HG03025 (cell line): ENCODE data around the gene SYT7.
"Not testable (repeated sequence)": the region's sequence is repeated elsewhere in the genome, so short reads cannot be mapped to it uniquely, and the experiment has no call there.

Experiments
- ATAC-seq: cut with Tn5 transposase; IDR thresholded peaks from one replicate; pipeline ENCODE4 v1.9.1; 2021; ENCODE audit warnings: mild to moderate bottlenecking, moderate library complexity; ENCODE audit not compliant: unreplicated experiment, low FRiP score

Gene SYT7, protein sequence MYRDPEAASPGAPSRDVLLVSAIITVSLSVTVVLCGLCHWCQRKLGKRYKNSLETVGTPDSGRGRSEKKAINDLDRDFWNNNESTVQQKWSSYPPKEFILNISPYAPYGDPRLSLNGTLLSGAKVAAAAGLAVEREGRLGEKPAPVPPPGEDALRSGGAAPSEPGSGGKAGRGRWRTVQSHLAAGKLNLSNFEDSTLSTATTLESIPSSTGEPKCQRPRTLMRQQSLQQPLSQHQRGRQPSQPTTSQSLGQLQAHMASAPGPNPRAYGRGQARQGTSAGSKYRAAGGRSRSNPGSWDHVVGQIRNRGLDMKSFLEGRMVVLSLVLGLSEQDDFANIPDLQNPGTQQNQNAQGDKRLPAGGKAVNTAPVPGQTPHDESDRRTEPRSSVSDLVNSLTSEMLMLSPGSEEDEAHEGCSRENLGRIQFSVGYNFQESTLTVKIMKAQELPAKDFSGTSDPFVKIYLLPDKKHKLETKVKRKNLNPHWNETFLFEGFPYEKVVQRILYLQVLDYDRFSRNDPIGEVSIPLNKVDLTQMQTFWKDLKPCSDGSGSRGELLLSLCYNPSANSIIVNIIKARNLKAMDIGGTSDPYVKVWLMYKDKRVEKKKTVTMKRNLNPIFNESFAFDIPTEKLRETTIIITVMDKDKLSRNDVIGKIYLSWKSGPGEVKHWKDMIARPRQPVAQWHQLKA

GRCh38 chr11:61581030-61581928 is at the start of gene SYT7:
Gene SYT7 (minus strand): TSS chr11:61581076. CDS start chr11:61580820, 256 bp downstream.
- peak; percentile 61 for ATAC-seq

DNA sequence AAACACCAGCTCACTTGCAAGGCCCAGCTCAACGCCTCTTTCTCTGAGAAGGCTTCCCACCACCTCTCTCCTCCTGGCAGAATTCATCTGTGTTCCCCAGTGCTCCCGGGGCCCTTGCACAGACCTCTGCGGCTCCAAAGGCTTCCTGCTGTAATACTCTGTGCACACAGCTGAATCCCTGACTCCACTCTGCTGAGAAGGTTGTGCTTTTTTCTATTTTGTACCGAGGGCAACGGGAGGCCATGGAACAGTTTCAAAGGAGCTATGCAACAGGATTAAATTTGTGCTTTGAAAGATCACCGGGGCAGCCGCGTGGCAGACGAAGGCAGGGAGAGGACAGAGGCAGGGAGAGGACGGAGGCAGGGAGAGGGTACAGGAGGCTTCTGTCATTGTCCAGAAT is 49.2 kb upstream of the SYT7 start:
- ATAC-seq = no peak

GRCh38 chr11:61629082-61629833 is 48.4 kb upstream of the SYT7 start:
- ATAC-seq = no peak

DNA sequence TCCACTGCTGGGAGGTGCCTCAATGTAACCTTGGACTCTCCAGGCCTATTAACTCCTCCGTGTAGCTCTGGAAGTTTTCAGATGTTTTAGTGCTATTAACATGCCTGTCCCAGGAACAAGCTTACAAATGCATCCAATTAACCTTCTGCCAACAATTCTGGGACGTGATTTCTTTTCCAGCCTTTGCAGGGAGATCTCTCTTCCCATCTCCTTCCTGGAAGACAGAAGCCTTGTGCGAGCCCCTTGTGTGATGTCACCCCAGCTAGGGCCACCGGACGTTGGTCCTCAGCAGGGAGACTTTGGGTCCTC is 47.7 kb upstream of the SYT7 start:
- ATAC-seq = no peak

GRCh38 chr11:61627850-61628661 is 47.2 kb upstream of the SYT7 start:
- no peak for ATAC-seq

DNA sequence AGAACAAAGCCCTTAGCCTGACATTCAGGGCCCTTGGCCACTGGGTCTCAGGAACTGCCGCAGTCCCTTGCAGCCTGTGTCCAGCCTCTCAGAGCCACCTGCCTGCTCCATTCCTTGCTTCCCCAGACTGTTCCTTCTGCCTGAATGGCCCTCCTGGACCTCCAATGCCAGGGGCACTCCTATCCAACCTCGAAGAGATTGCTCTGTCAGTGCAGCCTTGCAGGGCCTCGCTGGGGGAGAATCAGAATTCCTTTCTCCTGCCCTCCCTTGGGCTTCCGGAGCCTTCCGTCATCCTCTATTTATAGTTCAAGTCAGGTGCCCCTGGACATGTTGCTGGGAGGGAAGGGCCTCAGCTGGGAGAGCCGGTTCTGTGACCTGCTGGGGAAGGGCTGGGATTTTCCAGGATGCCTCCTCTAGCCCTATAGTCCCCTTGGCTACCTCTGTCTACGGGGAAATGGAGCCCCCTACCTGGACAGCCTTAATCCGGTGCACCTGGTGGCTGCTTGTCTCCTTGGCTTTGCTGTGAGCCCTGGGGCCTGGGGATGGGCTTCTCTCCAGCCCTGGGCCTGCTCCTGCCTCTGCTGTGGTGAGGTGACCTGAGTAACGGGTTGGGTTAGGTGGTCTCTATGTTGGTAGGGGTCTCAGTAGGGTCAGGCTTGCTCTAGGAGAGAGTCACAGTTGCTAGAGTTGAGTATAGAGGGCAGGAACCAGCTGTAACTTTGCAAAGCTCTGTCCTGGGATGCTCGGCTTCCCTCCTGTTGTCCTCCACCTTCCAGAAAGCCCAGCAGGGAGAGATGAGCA is 45.9 kb upstream of the SYT7 start:
- ATAC-seq = no peak

DNA sequence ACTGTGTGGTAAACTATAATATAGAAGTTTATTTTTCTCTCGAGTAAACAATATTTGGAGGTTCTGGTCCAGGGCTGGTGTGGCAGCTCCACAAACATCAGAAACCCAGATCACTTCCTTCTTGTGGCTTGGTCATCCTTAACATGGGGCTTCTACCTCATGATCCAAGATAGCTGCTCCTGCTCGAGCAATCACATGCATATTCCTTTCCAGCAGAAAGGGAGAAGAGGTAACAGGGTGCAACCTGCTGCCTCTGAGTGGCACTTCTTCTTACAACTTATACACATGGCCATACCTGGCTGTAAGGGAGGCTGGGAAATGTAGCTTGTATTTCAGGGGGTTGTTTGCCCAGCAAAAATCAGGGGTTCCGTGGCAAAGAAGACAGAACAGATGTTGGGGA is 44.6 kb upstream of the SYT7 start:
- ATAC-seq = no peak

GRCh38 chr11:61621917-61622585 is 41.2 kb upstream of the SYT7 start:
- ATAC-seq = no peak

DNA sequence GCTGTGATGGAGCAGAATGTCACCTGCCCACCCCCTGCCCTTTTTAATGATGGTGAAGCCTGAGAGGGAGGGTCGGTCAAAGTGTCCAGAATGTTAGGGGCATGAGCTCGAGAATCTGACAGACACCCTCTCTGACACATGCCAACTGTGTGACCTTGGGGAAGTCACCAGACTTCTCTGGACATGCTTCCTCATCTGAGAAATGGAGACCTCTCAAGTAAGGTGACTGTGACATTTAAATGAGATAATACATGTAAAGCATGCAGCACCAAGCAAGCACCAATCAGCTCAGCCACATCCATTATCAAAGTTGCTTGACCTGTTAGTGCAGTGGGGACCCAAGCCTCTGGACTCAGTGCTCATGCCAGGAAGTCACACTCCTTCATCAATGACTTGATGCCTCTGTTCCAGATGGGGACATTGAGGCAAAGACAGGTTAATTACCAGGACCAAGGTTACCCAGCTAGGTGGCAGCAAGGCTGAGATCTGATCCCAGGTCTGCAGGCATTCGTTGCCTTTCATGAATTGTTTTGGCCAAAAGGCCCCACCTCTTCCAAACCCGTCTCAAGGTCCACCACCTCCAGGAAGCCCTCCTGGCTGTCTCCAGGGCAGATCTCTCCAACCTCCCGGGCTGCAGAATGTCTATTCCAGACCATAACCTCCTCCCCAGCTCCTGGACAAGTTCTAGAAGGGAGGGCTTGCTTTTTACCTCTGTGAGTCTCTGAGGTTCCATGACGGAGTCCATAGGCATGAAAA is 38.8 kb upstream of the SYT7 start:
- no peak for ATAC-seq

GRCh38 chr11:61618978-61619377 is 38.1 kb upstream of the SYT7 start:
- ATAC-seq = no peak

GRCh38 chr11:61617515-61617914 is 36.6 kb upstream of the SYT7 start:
- no peak for ATAC-seq

DNA sequence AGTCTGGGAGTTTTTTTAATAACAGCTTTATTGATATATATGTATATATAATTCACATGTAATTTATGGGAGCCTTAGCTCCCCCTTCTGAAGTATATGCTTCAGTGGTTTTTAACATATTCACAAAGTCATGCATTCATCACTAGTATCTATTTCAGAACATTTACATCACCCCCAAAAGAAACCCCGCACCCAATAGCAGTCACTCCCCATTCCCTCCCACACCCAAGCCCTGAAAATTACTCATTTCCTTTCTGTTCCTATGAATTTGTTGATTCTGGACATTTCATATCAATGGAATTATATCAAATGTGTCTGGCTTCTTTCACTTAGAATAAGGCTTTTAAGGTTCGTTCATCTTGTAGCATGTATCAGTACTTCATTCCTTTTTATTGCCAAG is 35.6 kb upstream of the SYT7 start:
- ATAC-seq = no peak

DNA sequence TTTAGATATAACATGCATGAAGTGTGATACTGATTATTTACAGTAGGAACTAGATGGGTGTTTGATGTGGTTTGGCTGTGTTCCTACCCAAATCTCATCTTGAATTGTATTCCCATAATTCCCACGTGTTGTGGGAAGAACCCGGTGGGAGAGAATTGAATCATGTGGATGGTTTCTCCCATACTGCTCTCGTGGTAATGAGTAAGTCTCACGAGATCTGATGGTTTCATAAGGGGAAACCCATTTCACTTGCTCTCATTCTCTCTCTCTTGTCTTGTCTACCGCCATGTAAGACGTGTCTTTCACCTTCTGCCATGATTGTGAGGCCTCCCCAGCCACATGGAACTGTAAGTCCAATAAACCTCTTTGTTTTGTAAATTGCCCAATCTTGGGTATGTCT is 33.9 kb upstream of the SYT7 start:
- not testable (repeated sequence) for ATAC-seq

DNA sequence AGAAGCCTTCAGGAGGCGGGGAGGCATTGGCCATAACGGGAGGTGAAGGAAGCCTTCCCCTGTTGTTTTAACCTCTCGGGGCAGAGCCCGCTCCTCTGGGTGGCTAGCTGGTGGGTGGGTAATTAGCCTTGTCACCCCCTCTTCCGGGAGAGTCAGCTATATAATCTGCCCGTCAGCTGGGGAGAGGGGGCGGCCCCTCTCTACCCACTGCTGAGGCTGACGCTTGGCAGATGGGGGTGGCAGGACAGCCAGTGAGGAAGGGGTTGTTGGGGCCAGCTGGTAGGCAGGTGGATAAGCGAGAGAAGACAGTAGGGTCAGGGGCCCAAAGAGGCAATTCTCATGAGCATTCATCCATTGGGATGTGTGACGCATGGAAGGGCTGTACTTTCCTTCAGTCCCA is 33.0 kb upstream of the SYT7 start:
- ATAC-seq = no peak

DNA sequence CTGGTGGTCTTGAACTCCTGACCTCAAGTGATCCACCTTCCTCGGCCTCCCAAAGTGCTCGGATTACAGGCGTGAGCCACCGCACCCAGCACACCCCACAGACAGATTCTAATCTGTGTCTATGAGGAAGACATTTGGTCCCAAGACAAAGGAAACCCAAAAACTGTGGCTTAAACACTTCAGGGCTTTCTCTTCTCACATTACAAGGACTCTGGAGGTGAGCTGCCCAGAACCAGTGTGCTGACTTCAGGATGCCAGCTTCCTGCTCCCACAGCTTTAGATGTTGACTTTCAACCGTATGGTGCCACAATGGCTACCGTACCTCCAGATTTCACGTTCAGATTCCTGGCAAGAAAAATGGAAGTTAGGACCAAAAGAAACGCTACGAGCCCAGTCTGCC is 32.2 kb upstream of the SYT7 start:
- ATAC-seq = no peak

DNA sequence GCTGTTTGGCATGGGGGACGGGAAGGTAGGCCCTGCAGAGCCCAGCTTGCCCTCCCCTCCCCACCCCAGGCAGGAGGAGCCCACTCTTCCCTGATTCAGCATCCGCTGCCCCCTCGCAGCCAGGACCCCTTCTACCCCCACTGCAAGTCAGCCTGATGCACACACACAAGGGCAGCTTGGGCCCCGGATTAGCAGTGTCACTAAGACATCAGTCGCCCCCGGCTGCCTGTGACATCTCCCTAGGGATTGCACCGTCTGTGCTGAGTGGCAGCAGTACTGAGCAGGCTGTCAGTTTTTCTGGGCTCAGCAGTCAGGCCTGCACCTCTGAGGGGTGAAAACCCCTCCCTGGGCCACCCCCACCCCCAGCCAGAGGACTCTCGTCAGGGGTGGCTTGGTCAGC is 30.4 kb upstream of the SYT7 start:
- no peak for ATAC-seq

DNA sequence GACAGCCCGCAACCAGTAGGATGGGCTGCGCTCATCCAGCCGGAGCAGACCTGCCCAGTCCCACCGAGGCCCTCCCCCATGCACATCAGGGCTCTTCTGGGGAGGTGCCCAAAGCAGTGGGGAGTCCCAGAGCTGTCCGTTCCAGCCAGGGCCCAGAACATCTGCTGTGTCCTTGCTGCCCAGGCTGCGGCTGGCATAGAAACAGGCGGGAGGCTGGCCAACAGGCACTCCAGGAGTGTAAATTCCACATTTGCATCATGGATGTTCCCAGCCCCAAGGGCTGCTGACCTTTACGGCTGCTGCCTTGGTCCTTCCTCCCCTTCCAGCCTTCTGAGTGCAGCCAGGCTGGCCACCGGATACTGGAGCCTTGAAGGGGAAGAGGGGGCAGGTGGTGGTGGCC is 30.0 kb upstream of the SYT7 start:
- no peak for ATAC-seq

- ATAC-seq = no peak
These were observed 29.1 kb upstream of the SYT7 start for GRCh38 chr11:61609980-61610366.
